Panc1 (cell line): ENCODE data around the gene SPRED2. TPM values are rescaled to one million over a fixed set of nuclear protein-coding genes. Genes with fewer than 3 reads are reported as not detected.

Experiments used
- ATAC-seq: fragments of 200-7000 bp; cut with Tn5 transposase; 2 replicates; pipeline ENCODE4 v1.9.1; 2020; ENCODE audit warnings: mild to moderate bottlenecking, moderate library complexity
- BruUV-seq: library from RNA; stranded (reverse); fragments of 400-500 nt; replicated peaks from 2 replicates; lab custom pipeline; 2021; lab: Mats Ljungman, UMichigan
- CTCF ChIA-PET: fragments of 300-600 bp; sonication (Branson Sonifier 250); formaldehyde crosslinking; loops from one replicate; lab custom pipeline; 2022; ENCODE audit warnings: antibody characterized with exemption; lab: Charles Lee
- POLR2A ChIA-PET: fragments of 300-600 bp; sonication (Branson Sonifier 250); formaldehyde crosslinking; loops from one replicate; lab custom pipeline; 2022; ENCODE audit warnings: antibody characterized with exemption; lab: Charles Lee
- DNase-seq: peaks from one replicate; pipeline ENCODE4 v3.0.0-alpha.2; 2010; ENCODE audit warnings: low read depth, low spot score
- H3K27ac ChIP-seq: 2 replicates; pipeline ENCODE4 v1.5.1; 2011; ENCODE audit warnings: mild to moderate bottlenecking, low read length, inconsistent platforms
- H3K27me3 ChIP-seq: fragments of 200-500 bp; sonication (Bioruptor generic); 2 replicates; pipeline ENCODE4 v1.6.0; 2014; ENCODE audit warnings: low read length, inconsistent platforms; ENCODE audit not compliant: control insufficient read depth, insufficient read depth
- H3K36me3 ChIP-seq: fragments of 200-500 bp; sonication (Bioruptor generic); 2 replicates; pipeline ENCODE4 v1.5.1; 2014; ENCODE audit warnings: inconsistent platforms, mild to moderate bottlenecking, low read length, moderate library complexity; ENCODE audit not compliant: control insufficient read depth, insufficient read depth
- H3K4me1 ChIP-seq: 2 replicates; pipeline ENCODE4 v1.5.1; 2011; ENCODE audit warnings: inconsistent platforms, mild to moderate bottlenecking, low read length, moderate library complexity; ENCODE audit not compliant: control insufficient read depth, insufficient read depth
- H3K4me3 ChIP-seq, 2 experiments: 2 replicates each; pipeline ENCODE4 v1.5.1; 2011 to 2012; ENCODE audit warnings: low read depth in 2 of 2, low read length in 2 of 2, mild to moderate bottlenecking in 2 of 2, inconsistent platforms in 1 of 2, moderate library complexity in 1 of 2
- H3K9me3 ChIP-seq: fragments of 200-500 bp; sonication (Bioruptor generic); 2 replicates; pipeline ENCODE4 v1.5.1; 2014; ENCODE audit warnings: low read depth, mild to moderate bottlenecking, inconsistent platforms, low read length, moderate library complexity; ENCODE audit not compliant: control insufficient read depth, insufficient read depth
- CTCF ChIP-seq: fragments of 450-650 bp; IDR thresholded peaks from 2 replicates; pipeline ENCODE4 v1.5.1; 2017; ENCODE audit warnings: mild to moderate bottlenecking
- POLR2AphosphoS5 ChIP-seq: IDR thresholded peaks from 2 replicates; pipeline ENCODE4 v1.6.1; 2012; ENCODE audit warnings: mild to moderate bottlenecking, low read depth, low read length, moderate library complexity
- REST ChIP-seq, 2 experiments: IDR thresholded peaks; 2 replicates each; pipeline ENCODE4 v1.6.1; 2011 to 2012; ENCODE audit warnings: low read depth in 2 of 2, control low read depth in 1 of 2, low read length in 1 of 2, mild to moderate bottlenecking in 1 of 2, moderate library complexity in 1 of 2; ENCODE audit not compliant: insufficient read depth in 1 of 2
- SIN3A ChIP-seq: IDR thresholded peaks from 2 replicates; pipeline ENCODE4 v1.6.1; 2012; ENCODE audit warnings: low read depth, mild to moderate bottlenecking, low read length, moderate library complexity, borderline replicate concordance; ENCODE audit not compliant: insufficient read depth
- TCF7L2 ChIP-seq: IDR thresholded peaks from 2 replicates; pipeline ENCODE4 v1.6.1; 2011; ENCODE audit warnings: mild to moderate bottlenecking, low read depth, low read length, inconsistent platforms
- in situ Hi-C: cut with HindIII; loops from 2 replicates; pipeline ENCODE4 v1.10.0; 2016; ENCODE audit warnings: low sequenced_read_pairs, low pct_unique_long_range_greater_than_20kb
- intact Hi-C: fragments of 100-400 bp; cut with micrococcal nuclease; formaldehyde crosslinking; loops from one replicate; pipeline ENCODE4 v1.10.0; 2022; ENCODE audit not compliant: unreplicated experiment
- total RNA-seq: library from RNA; stranded (reverse); gene quantifications from one replicate; pipeline ENCODE4 v1.2.1, GENCODE V29; 2021; ENCODE audit not compliant: unreplicated experiment

Gene SPRED2
- total RNA-seq, 1 experiment from 2014 or later, result 60.1 TPM

- H3K36me3 ChIP-seq, result peaks cover 20% of the 10 kb centered on the region
- ATAC-seq, result no peak
- BruUV-seq, result no TSS peak
- DNase-seq, result no peak
- no peak overlapping the region for H3K4me3 ChIP-seq
- POLR2A ChIA-PET, result no interaction called here
- in situ Hi-C loops (no loop called here), intact Hi-C loops (no loop called here)
- no peaks in the 10 kb centered on the region for H3K9me3 ChIP-seq
- TF ChIP-seq CTCF (no peak), TCF7L2 (no peak), REST (IDR thresholded peaks at IDR 0.05; ENCODE audit: insufficient read depth in 1 of 2, low read depth in 2 of 2, low read length in 1 of 2) (no peak), POLR2AphosphoS5 (no peak), SIN3A (no peak)
- CTCF ChIA-PET, result no interaction called here
- H3K27me3 ChIP-seq, result no peaks in the 10 kb centered on the region
- H3K27ac ChIP-seq, result no peak overlapping the region
- H3K4me1 ChIP-seq, result no peaks in the 10 kb centered on the region
These were observed 118.5 kb downstream of the SPRED2 start for GRCh38 chr2:65313954-65314256.

GRCh38 chr2:65313126-65313953 lies 119.1 kb downstream of the SPRED2 start:
- no peaks in the 10 kb centered on the region for H3K27me3 ChIP-seq
- no peak overlapping the region for H3K4me3 ChIP-seq
- H3K9me3 ChIP-seq, result no peaks in the 10 kb centered on the region
- TF ChIP-seq CTCF, result no peak
- TF ChIP-seq REST (IDR thresholded peaks at IDR 0.05; ENCODE audit: insufficient read depth in 1 of 2, low read depth in 2 of 2, low read length in 1 of 2), result no peak
- TF ChIP-seq POLR2AphosphoS5, result no peak
- TF ChIP-seq SIN3A, result no peak
- TF ChIP-seq TCF7L2, result no peak
- intact Hi-C loops (no loop called here), in situ Hi-C loops (no loop called here)
- ATAC-seq (0 out of 2 replicates have a peak, but pooled peaks have one; percentile 39), DNase-seq (no peak)
- BruUV-seq, result no TSS peak
- H3K4me1 ChIP-seq, result no peaks in the 10 kb centered on the region
- ChIA-PET POLR2A (interaction anchor here (0.5 kb wide), 1 partner anchor 284 kb away, joined by 8 read pairs; no protein-coding TSS in a partner anchor), CTCF (no interaction called here)
- H3K36me3 ChIP-seq, result peaks cover 20% of the 10 kb centered on the region
- H3K27ac ChIP-seq, result no peak overlapping the region
